Gastrocnemius medialis (tissue), 4 donors: Measurements from ENCODE around the gene ARRDC4. TPM values are rescaled to one million over a fixed set of nuclear protein-coding genes. Genes with fewer than 3 reads are reported as not detected.

Experiments used
- ATAC-seq, 2 donors: fragments of 150-250 bp; one replicate each; pipeline ENCODE4 v1.9.1; 2016
- DNase-seq, 2 donors: peaks; one replicate each; pipeline ENCODE4 v3.0.0-alpha.2; 2019
- H3K27ac ChIP-seq, 4 donors: fragments of 200-600 bp; sonication (generic); 1 replicate in 1 of 4; 2 replicates in 3 of 4; pipeline ENCODE4 v1.5.1; 2016 to 2018; ENCODE audit warnings: mild to moderate bottlenecking in 2 of 4, moderate library complexity in 1 of 4
- H3K27me3 ChIP-seq, 3 donors: fragments of 200-600 bp; sonication (generic) in 2 of 3; 1 replicate in 1 of 3; 2 replicates in 2 of 3; pipeline versions ENCODE4 v1.5.1 to v1.6.0; 2016 to 2019; ENCODE audit warnings: mild to moderate bottlenecking in 1 of 3, moderate library complexity in 1 of 3
- H3K36me3 ChIP-seq, 2 donors: fragments of 200-600 bp; sonication (generic) in 1 of 2; one replicate each; pipeline ENCODE4 v1.5.1; 2017 to 2018
- H3K4me1 ChIP-seq, 2 donors: fragments of 200-600 bp; sonication (generic) in 1 of 2; one replicate each; pipeline ENCODE4 v1.5.1; 2016 to 2017; ENCODE audit warnings: mild to moderate bottlenecking in 2 of 2
- H3K4me3 ChIP-seq, 4 donors: fragments of 200-600 bp; sonication (generic) in 3 of 4; 1 replicate in 1 of 4; 2 replicates in 3 of 4; pipeline ENCODE4 v1.5.1; 2016 to 2019; ENCODE audit warnings: mild to moderate bottlenecking in 2 of 4
- H3K9me3 ChIP-seq, 3 donors: fragments of 200-600 bp; sonication (generic) in 2 of 3; 1 replicate in 1 of 3; 2 replicates in 2 of 3; pipeline ENCODE4 v1.5.1; 2016 to 2019
- CTCF ChIP-seq, 5 experiments: fragments of 450-650 bp in 3 of 5; fragments of 200-600 bp in 2 of 5; sonication (generic) in 2 of 5; IDR thresholded peaks in 4 of 5; conservative IDR thresholded peaks in 1 of 5; 1 replicate in 4 of 5; 2 replicates in 1 of 5; pipeline ENCODE4 v1.5.1; 2016 to 2019; ENCODE audit warnings: antibody characterized with exemption in 5 of 5, mild to moderate bottlenecking in 3 of 5, moderate library complexity in 3 of 5
- POLR2A ChIP-seq, 2 donors: fragments of 450-650 bp; IDR thresholded peaks; one replicate each; pipeline ENCODE4 v1.6.1; 2017; ENCODE audit warnings: antibody characterized with exemption in 2 of 2, mild to moderate bottlenecking in 2 of 2, moderate library complexity in 2 of 2
- in situ Hi-C, 4 donors: fragments of 200-750 bp; cut with MboI; loops; one replicate each; pipeline versions ENCODE4 v1.15.0 to v1.8.0; 2017; ENCODE audit warnings: low sequenced_read_pairs in 4 of 4
- intact Hi-C: fragments of 100-400 bp; cut with DNase I; formaldehyde crosslinking; loops from one replicate; pipeline ENCODE4 v1.15.1; 2023; ENCODE audit warnings: low total_unique reads
- total RNA-seq, 4 donors: library from RNA; depleted of rRNA; stranded (reverse); fragments of >200 nt; gene quantifications; one replicate each; pipeline versions ENCODE4 v1.1.0 to v1.2.3, GENCODE V29; 2016

Gene ARRDC4
- total RNA-seq, 4 donors from 2014 or later: 11.7 to 20.6 (median 17.7) TPM

GRCh38 chr15:97966924-97967620 is 6.6 kb downstream of the ARRDC4 start:
- DNase-seq (no peak), ATAC-seq (no peak)
- H3K4me1 ChIP-seq: peaks cover 17 to 22% of the 10 kb centered on the region in 2 donors
- TF ChIP-seq CTCF (IDR thresholded peaks at IDR 0.05 in 4 of 5, conservative IDR thresholded peaks at IDR 0.05 in 1 of 5): no peak
- no peak for TF ChIP-seq POLR2A (IDR thresholded peaks at IDR 0.05)
- no peak overlapping the region for H3K4me3 ChIP-seq
- intact Hi-C loops (loop anchor here (10.0 kb wide), 2 partner anchors 442 to 1632 kb away; partner anchors contain the start of gene NR2F2), in situ Hi-C loops (loop anchor here in 1 of 4 donors (25.0 kb wide), 1 partner anchor 1630 kb away; the partner anchor contains the start of gene NR2F2)
- peaks cover 0 to 58% of the 10 kb centered on the region in 2 donors for H3K36me3 ChIP-seq
- no peak overlapping the region for H3K27ac ChIP-seq
- H3K27me3 ChIP-seq: no peaks in the 10 kb centered on the region
- H3K9me3 ChIP-seq: no peaks in the 10 kb centered on the region

- Histone ChIP-seq H3K9me3 (no peaks in the 10 kb centered on the region), H3K27ac (no peak overlapping the region), H3K4me1 (peaks cover 8 to 14% of the 10 kb centered on the region in 2 donors), H3K27me3 (no peaks in the 10 kb centered on the region), H3K4me3 (no peak overlapping the region), H3K36me3 (peaks cover 0 to 66% of the 10 kb centered on the region in 2 donors)
- ATAC-seq: no peak
- no peak for DNase-seq
- in situ Hi-C loops (loop anchor here in 1 of 4 donors (25.0 kb wide), 1 partner anchor 1631 kb away; the partner anchor contains the start of gene NR2F2), intact Hi-C loops (loop anchor here (10.0 kb wide), 2 partner anchors 443 to 1633 kb away; partner anchors contain the start of gene NR2F2)
- no peak for TF ChIP-seq CTCF (IDR thresholded peaks at IDR 0.05 in 4 of 5, conservative IDR thresholded peaks at IDR 0.05 in 1 of 5)
- TF ChIP-seq POLR2A (IDR thresholded peaks at IDR 0.05): no peak
Observed at GRCh38 chr15:97967881-97968280, 7.4 kb downstream of the ARRDC4 start.

- H3K27ac ChIP-seq: no peak overlapping the region
- no peaks in the 10 kb centered on the region for H3K27me3 ChIP-seq
- H3K36me3 ChIP-seq: peaks cover 0 to 71% of the 10 kb centered on the region in 2 donors
- H3K9me3 ChIP-seq: no peaks in the 10 kb centered on the region
- peaks cover 5 to 12% of the 10 kb centered on the region in 2 donors for H3K4me1 ChIP-seq
- no peak overlapping the region for H3K4me3 ChIP-seq
- intact Hi-C loops: loop anchor here (10.0 kb wide), 2 partner anchors 444 to 1634 kb away; partner anchors contain the start of gene NR2F2
- no peak for TF ChIP-seq CTCF (IDR thresholded peaks at IDR 0.05 in 4 of 5, conservative IDR thresholded peaks at IDR 0.05 in 1 of 5)
- ATAC-seq (no peak), DNase-seq (no peak)
- in situ Hi-C loops: loop anchor here in 1 of 4 donors (25.0 kb wide), 1 partner anchor 1631 kb away; the partner anchor contains the start of gene NR2F2
Observed at GRCh38 chr15:97968380-97968779, 7.9 kb downstream of the ARRDC4 start.

GRCh38 chr15:97972366-97972765 is 11.9 kb downstream of the ARRDC4 start:
- no peak for DNase-seq
- intact Hi-C loops (no loop called here), in situ Hi-C loops (loop anchor here in 1 of 4 donors (25.0 kb wide), 1 partner anchor 1635 kb away; the partner anchor contains the start of gene NR2F2)
- Histone ChIP-seq H3K27ac (no peak overlapping the region), H3K36me3 (peaks cover 0 to 57% of the 10 kb centered on the region in 2 donors), H3K9me3 (no peaks in the 10 kb centered on the region), H3K27me3 (no peaks in the 10 kb centered on the region), H3K4me1 (no peaks in the 10 kb centered on the region), H3K4me3 (no peak overlapping the region)
- ATAC-seq: no peak
- TF ChIP-seq CTCF (IDR thresholded peaks at IDR 0.05 in 4 of 5, conservative IDR thresholded peaks at IDR 0.05 in 1 of 5) (no peak), POLR2A (IDR thresholded peaks at IDR 0.05) (no peak)
